Embryonic facial prominence (tissue), 1 donor: ENCODE measurements around the gene PLG.
"Not testable (repeated sequence)": the region's sequence is repeated elsewhere in the genome, so short reads cannot be mapped to it uniquely, and the experiment has no call there.

Experiments used
- DNase-seq: peaks from one replicate; pipeline ENCODE4 v3.0.0-alpha.2; 2016; ENCODE audit errors: extremely low spot score

The PLG gene

GRCh38 chr6:160775792-160776580 is 73.9 kb downstream of the PLG start:
- no peak for DNase-seq

- not testable (repeated sequence) for DNase-seq
These were observed 77.1 kb downstream of the PLG start for GRCh38 chr6:160779095-160779494.

- DNase-seq = not testable (repeated sequence)
These were observed 78.6 kb downstream of the PLG start for GRCh38 chr6:160780656-160781055.

- DNase-seq = no peak
These were observed 79.3 kb downstream of the PLG start for GRCh38 chr6:160781298-160781697.

- DNase-seq = no peak
These were observed 80.2 kb downstream of the PLG start for GRCh38 chr6:160782228-160782627.

- no peak for DNase-seq
These were observed 81.7 kb downstream of the PLG start for GRCh38 chr6:160783741-160784140.

- not testable (repeated sequence) for DNase-seq
These were observed 86.1 kb downstream of the PLG start for GRCh38 chr6:160788126-160788525.

GRCh38 chr6:160788806-160789205 is 86.8 kb downstream of the PLG start:
- no peak for DNase-seq

GRCh38 chr6:160789263-160790027 is 87.4 kb downstream of the PLG start:
- DNase-seq = no peak

- DNase-seq = no peak
These were observed 88.2 kb downstream of the PLG start for GRCh38 chr6:160790028-160790792.

GRCh38 chr6:160791459-160791858 is 89.4 kb downstream of the PLG start:
- no peak for DNase-seq

GRCh38 chr6:160791981-160792418 is 90.0 kb downstream of the PLG start:
- no peak for DNase-seq

- DNase-seq = no peak
These were observed 90.7 kb downstream of the PLG start for GRCh38 chr6:160792708-160793107.

GRCh38 chr6:160793652-160794051 is 91.6 kb downstream of the PLG start:
- DNase-seq = no peak

- no peak for DNase-seq
These were observed 93.7 kb downstream of the PLG start for GRCh38 chr6:160795721-160796120.

- DNase-seq = no peak
These were observed 96.6 kb downstream of the PLG start for GRCh38 chr6:160798625-160799024.

- DNase-seq = no peak
These were observed 97.9 kb downstream of the PLG start for GRCh38 chr6:160799801-160800506.

- no peak for DNase-seq
These were observed 99.4 kb downstream of the PLG start for GRCh38 chr6:160801418-160801817.

- DNase-seq = not testable (repeated sequence)
These were observed 100.0 kb downstream of the PLG start for GRCh38 chr6:160802049-160802448.
